Glutamatergic neuron (in vitro differentiated cells): Measurements from ENCODE around the gene RBMS1. TPM values are rescaled to one million over a fixed set of nuclear protein-coding genes. Genes with fewer than 3 reads are reported as not detected.
A peak's percentile ranks its signal among the peaks of the same experiment; 100 is the strongest.

Experiments used
- DNase-seq: peaks from one replicate; pipeline ENCODE4 v3.0.0; 2022
- H3K27ac Mint-ChIP-seq: one replicate; pipeline ENCODE4 v1.8.0; 2020; ENCODE audit warnings: mild to moderate bottlenecking, mixed read lengths, inconsistent platforms; ENCODE audit not compliant: unreplicated experiment
- H3K27me3 Mint-ChIP-seq: one replicate; pipeline ENCODE4 v1.8.0; 2020; ENCODE audit warnings: mild to moderate bottlenecking, moderate library complexity, mixed read lengths, inconsistent platforms; ENCODE audit not compliant: unreplicated experiment
- H3K36me3 Mint-ChIP-seq: one replicate; pipeline ENCODE4 v1.8.0; 2020; ENCODE audit warnings: mild to moderate bottlenecking, mixed read lengths, inconsistent platforms; ENCODE audit not compliant: unreplicated experiment
- H3K4me1 Mint-ChIP-seq: one replicate; pipeline ENCODE4 v1.8.0; 2020; ENCODE audit warnings: mild to moderate bottlenecking, low read depth, mixed read lengths, inconsistent platforms; ENCODE audit not compliant: unreplicated experiment
- H3K4me3 Mint-ChIP-seq: one replicate; pipeline ENCODE4 v1.8.0; 2020; ENCODE audit warnings: mild to moderate bottlenecking, mixed read lengths, inconsistent platforms; ENCODE audit not compliant: unreplicated experiment
- H3K9me3 Mint-ChIP-seq: one replicate; pipeline ENCODE4 v1.8.0; 2020; ENCODE audit warnings: mild to moderate bottlenecking, moderate library complexity, mixed read lengths, inconsistent platforms; ENCODE audit not compliant: unreplicated experiment
- total RNA-seq: library from RNA; stranded (reverse); fragmentation: NEBNext Ultra II Directional; extraction: Animal tissue kit (Norgen Biotek cat#: 25700); gene quantifications from one replicate; pipeline ENCODE4 v1.2.1, GENCODE V29; 2021; ENCODE audit not compliant: unreplicated experiment
- TF ChIP-seq, protein P1 (sequence below): fragments of 200-600 bp; sonication (generic); IDR thresholded peaks from one replicate; pipeline ENCODE4 v1.5.0; 2021; ENCODE audit not compliant: partially characterized antibody, unreplicated experiment

RBMS1 gene
- total RNA-seq, 1 donor from 2014 or later, result 142 TPM

DNA sequence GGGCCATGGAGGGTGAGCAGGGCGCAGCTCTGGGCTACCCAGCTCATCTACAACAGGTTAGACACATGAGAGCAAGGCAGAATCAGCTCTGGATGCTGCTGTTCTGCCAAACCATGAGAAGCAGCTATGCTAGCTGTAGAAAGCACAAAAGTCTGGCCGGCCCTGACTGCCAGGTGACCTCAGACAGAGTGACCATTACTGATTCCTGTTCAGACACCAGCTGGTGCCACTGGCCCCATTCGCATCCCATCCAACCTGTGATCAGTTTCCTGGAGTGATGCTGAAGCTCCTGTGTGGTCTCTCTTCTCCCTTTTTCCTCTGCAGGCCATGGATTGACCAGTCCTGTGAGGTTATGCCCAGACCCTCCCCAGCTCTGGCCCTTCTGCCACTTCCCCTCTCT is 14.3 kb downstream of the RBMS1 start:
- Mint-ChIP-seq H3K4me3 (no peak overlapping the region), H3K27me3 (peaks cover 2% of the 10 kb centered on the region), H3K36me3 (no peaks in the 10 kb centered on the region), H3K27ac (peak overlapping the region; percentile 56), H3K9me3 (peaks cover 3% of the 10 kb centered on the region), H3K4me1 (peaks cover 27% of the 10 kb centered on the region)
- no peak for DNase-seq
- TF ChIP-seq, protein P1, sequence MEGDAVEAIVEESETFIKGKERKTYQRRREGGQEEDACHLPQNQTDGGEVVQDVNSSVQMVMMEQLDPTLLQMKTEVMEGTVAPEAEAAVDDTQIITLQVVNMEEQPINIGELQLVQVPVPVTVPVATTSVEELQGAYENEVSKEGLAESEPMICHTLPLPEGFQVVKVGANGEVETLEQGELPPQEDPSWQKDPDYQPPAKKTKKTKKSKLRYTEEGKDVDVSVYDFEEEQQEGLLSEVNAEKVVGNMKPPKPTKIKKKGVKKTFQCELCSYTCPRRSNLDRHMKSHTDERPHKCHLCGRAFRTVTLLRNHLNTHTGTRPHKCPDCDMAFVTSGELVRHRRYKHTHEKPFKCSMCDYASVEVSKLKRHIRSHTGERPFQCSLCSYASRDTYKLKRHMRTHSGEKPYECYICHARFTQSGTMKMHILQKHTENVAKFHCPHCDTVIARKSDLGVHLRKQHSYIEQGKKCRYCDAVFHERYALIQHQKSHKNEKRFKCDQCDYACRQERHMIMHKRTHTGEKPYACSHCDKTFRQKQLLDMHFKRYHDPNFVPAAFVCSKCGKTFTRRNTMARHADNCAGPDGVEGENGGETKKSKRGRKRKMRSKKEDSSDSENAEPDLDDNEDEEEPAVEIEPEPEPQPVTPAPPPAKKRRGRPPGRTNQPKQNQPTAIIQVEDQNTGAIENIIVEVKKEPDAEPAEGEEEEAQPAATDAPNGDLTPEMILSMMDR, result no peak

DNA sequence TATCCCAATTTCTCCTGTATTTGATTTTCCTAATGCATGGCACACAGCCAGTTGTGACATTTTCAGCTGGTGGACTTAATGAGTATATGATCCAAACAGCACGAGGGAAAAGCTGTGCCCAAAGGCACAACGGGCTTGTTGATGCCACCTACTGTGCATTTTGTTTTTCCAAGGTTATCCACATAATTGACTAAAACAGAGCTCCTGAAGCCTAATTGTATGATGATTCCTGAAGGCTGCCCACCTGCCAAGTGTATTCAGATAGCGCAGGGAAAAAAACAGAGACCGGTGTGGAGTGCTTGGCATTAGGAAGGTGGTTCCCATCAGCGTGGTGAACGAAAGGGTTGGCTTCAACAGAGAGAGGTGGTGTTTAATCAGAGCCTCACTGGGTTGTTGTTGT is 14.9 kb downstream of the RBMS1 start:
- H3K27me3 Mint-ChIP-seq, result peaks cover 2% of the 10 kb centered on the region
- peaks cover 3% of the 10 kb centered on the region for H3K9me3 Mint-ChIP-seq
- DNase-seq, result no peak
- TF ChIP-seq, protein P1, result no peak
- H3K27ac Mint-ChIP-seq, result peak overlapping the region; percentile 29
- no peaks in the 10 kb centered on the region for H3K36me3 Mint-ChIP-seq
- H3K4me3 Mint-ChIP-seq, result no peak overlapping the region
- H3K4me1 Mint-ChIP-seq, result peaks cover 27% of the 10 kb centered on the region

DNA sequence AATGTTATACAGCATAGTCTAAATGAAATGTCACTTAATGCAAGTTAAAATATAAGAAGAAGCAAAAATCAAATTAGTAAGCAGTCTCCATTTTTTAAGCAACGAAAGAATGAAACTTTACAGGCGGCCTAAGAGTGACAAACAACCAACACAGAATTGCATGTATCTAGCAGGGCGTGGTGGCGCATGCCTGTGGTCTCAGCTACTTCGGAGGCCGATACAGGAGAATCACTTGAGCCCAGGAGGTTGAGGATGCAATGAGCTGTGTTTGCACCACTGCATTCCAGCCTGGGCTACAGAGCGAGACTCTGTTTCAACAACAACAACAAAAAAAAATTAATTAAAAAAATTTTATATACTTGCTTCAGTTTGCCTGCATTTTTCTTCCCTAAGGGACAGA is 16.6 kb downstream of the RBMS1 start:
- Mint-ChIP-seq H3K36me3 (no peaks in the 10 kb centered on the region), H3K4me3 (no peak overlapping the region), H3K9me3 (peaks cover 3% of the 10 kb centered on the region), H3K27me3 (peaks cover 2% of the 10 kb centered on the region), H3K4me1 (peaks cover 19% of the 10 kb centered on the region), H3K27ac (no peak overlapping the region)
- TF ChIP-seq, protein P1, result no peak
- no peak for DNase-seq

DNA sequence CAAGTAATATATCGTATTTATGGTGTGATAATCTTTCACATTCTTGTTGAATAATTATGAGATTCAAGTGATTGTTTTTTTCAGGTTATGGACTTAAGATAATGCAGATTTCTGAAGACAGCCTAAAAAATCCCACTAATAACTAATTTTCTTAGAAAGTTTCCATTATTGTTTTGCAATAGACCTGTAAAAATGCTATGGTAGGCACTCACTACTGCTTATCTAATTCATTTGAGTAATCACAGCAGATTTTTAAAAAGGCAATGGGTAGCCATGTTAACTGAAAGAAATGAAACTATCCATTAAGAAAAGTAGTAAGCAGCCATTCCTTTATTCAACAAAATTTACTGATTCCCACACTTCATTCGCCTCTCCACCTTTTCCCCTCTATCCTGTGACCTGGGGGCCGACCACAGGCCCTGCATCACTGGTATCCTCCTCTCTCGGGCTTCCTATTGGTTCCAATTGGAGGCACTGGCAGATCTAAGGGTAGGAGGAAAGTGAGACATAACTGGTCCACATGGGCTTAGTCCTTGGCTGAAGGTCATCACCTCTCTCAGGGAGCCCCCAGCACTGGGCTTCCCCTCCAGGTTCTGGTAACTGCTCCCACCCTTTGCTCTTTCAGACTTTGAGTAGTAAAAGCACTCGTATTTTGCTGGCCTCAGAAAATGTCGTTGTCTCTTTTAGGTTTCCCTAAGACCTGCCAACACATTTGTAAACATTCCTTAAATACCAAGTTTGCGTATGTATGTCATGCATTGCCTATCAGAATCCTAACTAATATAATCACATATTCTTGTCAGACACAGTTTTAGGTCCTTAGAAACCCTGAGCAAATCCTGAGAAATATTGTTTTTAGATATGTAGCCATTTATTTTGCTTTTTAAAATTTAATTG is 18.5 kb downstream of the RBMS1 start:
- H3K36me3 Mint-ChIP-seq, result no peaks in the 10 kb centered on the region

GRCh38 chr2:160474319-160474645 is 19.3 kb downstream of the RBMS1 start:
- Mint-ChIP-seq H3K36me3 (no peaks in the 10 kb centered on the region), H3K9me3 (peaks cover 3% of the 10 kb centered on the region), H3K27me3 (no peaks in the 10 kb centered on the region), H3K4me3 (no peak overlapping the region), H3K27ac (no peak overlapping the region), H3K4me1 (peaks cover 19% of the 10 kb centered on the region)
- no peak for DNase-seq
- TF ChIP-seq, protein P1, result no peak

More for the DNA sequence above, 18.5 kb downstream of the RBMS1 start:
- TF ChIP-seq, protein P1, result no peak
- Mint-ChIP-seq H3K4me1 (peaks cover 17% of the 10 kb centered on the region), H3K9me3 (peaks cover 3% of the 10 kb centered on the region), H3K27me3 (peaks cover 2% of the 10 kb centered on the region), H3K27ac (no peak overlapping the region), H3K4me3 (no peak overlapping the region)
- DNase-seq, result no peak
